Measurements from ENCODE around the gene PICALM. TPM values are rescaled to one million over a fixed set of nuclear protein-coding genes. Genes with fewer than 3 reads are reported as not detected.

PICALM gene
- total RNA-seq, 1 experiment from 2014 or later, result 321 TPM

- POLR2A ChIA-PET, result no interaction called here
- intact Hi-C loops (cut with micrococcal nuclease; ENCODE audit: unreplicated experiment), result no loop called here
- H3K36me3 Mint-ChIP-seq (ENCODE audit: insufficient read depth, unreplicated experiment), result peaks cover 79% of the 10 kb centered on the region
Measured at GRCh38 chr11:86011175-86011574, 57.7 kb downstream of the PICALM start.

GRCh38 chr11:86003654-86004053, 65.2 kb downstream of the PICALM start:
- no peaks in the 10 kb centered on the region for H3K27me3 Mint-ChIP-seq (ENCODE audit: insufficient read depth, unreplicated experiment)
- no peak for TF ChIP-seq CTCF (IDR thresholded peaks at IDR 0.05; ENCODE audit: insufficient read depth in 1 of 2, low read depth in 1 of 2, low read length in 1 of 2, severe bottlenecking in 1 of 2, unreplicated experiment in 1 of 2)
- intact Hi-C loops (cut with micrococcal nuclease; ENCODE audit: unreplicated experiment), result loop anchor here (10.0 kb wide), 2 partner anchors 149 to 309 kb away; partner anchors contain the start of gene CCDC83
- H3K4me1 Mint-ChIP-seq (ENCODE audit: low read depth, unreplicated experiment), result peaks cover 30% of the 10 kb centered on the region
- Histone ChIP-seq H3K4me3 (ENCODE audit: low read depth, low read length) (no peak overlapping the region), H3K36me3 (ENCODE audit: control insufficient read depth, insufficient read depth, low read length) (peaks cover 2% of the 10 kb centered on the region), H3K27me3 (replicated peaks; ENCODE audit: control insufficient read depth, insufficient read depth, low read length) (no peaks in the 10 kb centered on the region), H3K9me3 (no peaks in the 10 kb centered on the region), H3K4me1 (peaks cover 26% of the 10 kb centered on the region)
- POLR2A ChIA-PET, result no interaction called here
- H3K36me3 Mint-ChIP-seq (ENCODE audit: insufficient read depth, unreplicated experiment), result peaks cover 95% of the 10 kb centered on the region
- CTCF ChIA-PET, result no interaction called here
- H3K27ac Mint-ChIP-seq (ENCODE audit: unreplicated experiment), result peak overlapping the region; percentile 22
- no peaks in the 10 kb centered on the region for H3K9me3 Mint-ChIP-seq (ENCODE audit: unreplicated experiment)
- BruUV-seq (replicated peaks), result no TSS peak
- H3K4me3 Mint-ChIP-seq (ENCODE audit: unreplicated experiment), result no peak overlapping the region
- DNase-seq, result no peak

More at GRCh38 chr11:86011175-86011574, 57.7 kb downstream of the PICALM start:
- no peaks in the 10 kb centered on the region for H3K27me3 ChIP-seq (replicated peaks; ENCODE audit: control insufficient read depth, insufficient read depth, low read length)
- no peaks in the 10 kb centered on the region for H3K9me3 ChIP-seq
- DNase-seq, result no peak
- H3K4me3 ChIP-seq (ENCODE audit: low read depth, low read length), result no peak overlapping the region
- H3K4me3 Mint-ChIP-seq (ENCODE audit: unreplicated experiment), result no peak overlapping the region
- H3K27me3 Mint-ChIP-seq (ENCODE audit: insufficient read depth, unreplicated experiment), result no peaks in the 10 kb centered on the region
- TF ChIP-seq CTCF (IDR thresholded peaks at IDR 0.05; ENCODE audit: insufficient read depth in 1 of 2, low read depth in 1 of 2, low read length in 1 of 2, severe bottlenecking in 1 of 2, unreplicated experiment in 1 of 2), result no peak
- CTCF ChIA-PET, result no interaction called here
- no peak overlapping the region for H3K27ac Mint-ChIP-seq (ENCODE audit: unreplicated experiment)
- H3K9me3 Mint-ChIP-seq (ENCODE audit: unreplicated experiment), result no peaks in the 10 kb centered on the region
- H3K4me1 ChIP-seq, result peaks cover under 1% of the 10 kb centered on the region; the same call in 1 of the 2 replicates
- peaks cover 3% of the 10 kb centered on the region for H3K36me3 ChIP-seq (ENCODE audit: control insufficient read depth, insufficient read depth, low read length)
- BruUV-seq (replicated peaks), result no TSS peak
- H3K4me1 Mint-ChIP-seq (ENCODE audit: low read depth, unreplicated experiment), result peaks cover 4% of the 10 kb centered on the region

GRCh38 chr11:86002431-86002830, 66.5 kb downstream of the PICALM start:
- no peaks in the 10 kb centered on the region for H3K27me3 ChIP-seq (replicated peaks; ENCODE audit: control insufficient read depth, insufficient read depth, low read length)
- peaks cover 95% of the 10 kb centered on the region for H3K36me3 Mint-ChIP-seq (ENCODE audit: insufficient read depth, unreplicated experiment)
- TF ChIP-seq CTCF (IDR thresholded peaks at IDR 0.05; ENCODE audit: insufficient read depth in 1 of 2, low read depth in 1 of 2, low read length in 1 of 2, severe bottlenecking in 1 of 2, unreplicated experiment in 1 of 2), result no peak
- H3K4me3 Mint-ChIP-seq (ENCODE audit: unreplicated experiment), result no peak overlapping the region
- ChIA-PET POLR2A (no interaction called here), CTCF (no interaction called here)
- H3K9me3 Mint-ChIP-seq (ENCODE audit: unreplicated experiment), result no peaks in the 10 kb centered on the region
- H3K9me3 ChIP-seq, result no peaks in the 10 kb centered on the region
- no peak for DNase-seq
- no peak overlapping the region for H3K27ac Mint-ChIP-seq (ENCODE audit: unreplicated experiment)
- H3K36me3 ChIP-seq (ENCODE audit: control insufficient read depth, insufficient read depth, low read length), result peaks cover 5% of the 10 kb centered on the region
- no TSS peak for BruUV-seq (replicated peaks)
- intact Hi-C loops (cut with micrococcal nuclease; ENCODE audit: unreplicated experiment), result loop anchor here (10.0 kb wide), 2 partner anchors 148 to 308 kb away; partner anchors contain the start of gene CCDC83
- peaks cover 30% of the 10 kb centered on the region for H3K4me1 Mint-ChIP-seq (ENCODE audit: low read depth, unreplicated experiment)
- H3K4me3 ChIP-seq (ENCODE audit: low read depth, low read length), result no peak overlapping the region
- H3K4me1 ChIP-seq, result peaks cover 26% of the 10 kb centered on the region
- H3K27me3 Mint-ChIP-seq (ENCODE audit: insufficient read depth, unreplicated experiment), result no peaks in the 10 kb centered on the region

Measured in Caco-2 (cell line).